HG02973 (cell line): Measurements from ENCODE around the gene SMG9.

Source experiments
- ATAC-seq: cut with Tn5 transposase; IDR thresholded peaks from one replicate; pipeline ENCODE4 v1.9.1; 2021; ENCODE audit warnings: moderate library complexity; ENCODE audit not compliant: unreplicated experiment

Gene SMG9

GRCh38 chr19:43754503-43755255 lies at the start of gene SMG9:
Gene SMG9 (minus strand): TSS chr19:43754962. CDS start chr19:43750741, 4,221 bp downstream.
- peak; percentile 50 for ATAC-seq

GRCh38 chr19:43804432-43804831 lies 49.7 kb upstream of the SMG9 start:
- no peak for ATAC-seq

- no peak for ATAC-seq
Measured at GRCh38 chr19:43802216-43802951, 47.6 kb upstream of the SMG9 start, which contains the start of gene LYPD5. Gene LYPD5 (minus strand): TSS chr19:43802447. CDS start chr19:43802380, 67 bp downstream.

GRCh38 chr19:43799502-43800142 lies 44.9 kb upstream of the SMG9 start:
- no peak for ATAC-seq

- no peak for ATAC-seq
Measured at GRCh38 chr19:43798546-43799409, 44.0 kb upstream of the SMG9 start.

- no peak for ATAC-seq
Measured at GRCh38 chr19:43798026-43798545, 43.3 kb upstream of the SMG9 start.

GRCh38 chr19:43797556-43797955 lies 42.8 kb upstream of the SMG9 start:
- ATAC-seq = no peak

GRCh38 chr19:43797118-43797517 lies 42.4 kb upstream of the SMG9 start:
- ATAC-seq = no peak

- ATAC-seq = no peak
Measured at GRCh38 chr19:43790587-43790986, 35.8 kb upstream of the SMG9 start.

- no peak for ATAC-seq
Measured at GRCh38 chr19:43789029-43789428, 34.3 kb upstream of the SMG9 start.

GRCh38 chr19:43786665-43787064 lies 31.9 kb upstream of the SMG9 start:
- no peak for ATAC-seq

GRCh38 chr19:43784981-43785808 lies 30.4 kb upstream of the SMG9 start:
- ATAC-seq = no peak

- peak; percentile 40 for ATAC-seq
Measured at GRCh38 chr19:43784241-43784980, 29.6 kb upstream of the SMG9 start.

GRCh38 chr19:43783636-43784035 lies 28.9 kb upstream of the SMG9 start:
- no peak for ATAC-seq

GRCh38 chr19:43782689-43783231 lies 28.0 kb upstream of the SMG9 start:
- ATAC-seq = no peak

- ATAC-seq = no peak
Measured at GRCh38 chr19:43782311-43782660, 27.5 kb upstream of the SMG9 start.

GRCh38 chr19:43781630-43782310 lies 27.0 kb upstream of the SMG9 start:
- no peak for ATAC-seq
